GM21737 (cell line): Measurements from ENCODE around the gene EHBP1.

Experiments used
- ATAC-seq: cut with Tn5 transposase; IDR thresholded peaks from one replicate; pipeline ENCODE4 v1.9.1; 2021; ENCODE audit warnings: mild to moderate bottlenecking, moderate library complexity; ENCODE audit not compliant: unreplicated experiment

Gene EHBP1

GRCh38 chr2:62939735-62940491 lies 234.4 kb downstream of the EHBP1 start:
- no peak for ATAC-seq

GRCh38 chr2:62940697-62941096 lies 235.2 kb downstream of the EHBP1 start:
- no peak for ATAC-seq

- ATAC-seq = no peak
These were observed 235.9 kb downstream of the EHBP1 start for GRCh38 chr2:62941413-62941812.

GRCh38 chr2:62944362-62944761 lies 238.8 kb downstream of the EHBP1 start:
- ATAC-seq = no peak

- no peak for ATAC-seq
These were observed 241.9 kb downstream of the EHBP1 start for GRCh38 chr2:62947403-62947802.

- no peak for ATAC-seq
These were observed 251.1 kb downstream of the EHBP1 start for GRCh38 chr2:62956651-62957050.

GRCh38 chr2:62958206-62958605 lies 252.7 kb downstream of the EHBP1 start:
- ATAC-seq = no peak

GRCh38 chr2:62964050-62964449 lies 258.5 kb downstream of the EHBP1 start:
- no peak for ATAC-seq

GRCh38 chr2:62964671-62965070 lies 259.2 kb downstream of the EHBP1 start:
- ATAC-seq = no peak

- ATAC-seq = no peak
These were observed 261.5 kb downstream of the EHBP1 start for GRCh38 chr2:62966991-62967390.

GRCh38 chr2:62968168-62968567 lies 262.7 kb downstream of the EHBP1 start:
- no peak for ATAC-seq

GRCh38 chr2:62968668-62969067 lies 263.2 kb downstream of the EHBP1 start:
- no peak for ATAC-seq

- no peak for ATAC-seq
These were observed 266.4 kb downstream of the EHBP1 start for GRCh38 chr2:62971936-62972335.

- ATAC-seq = no peak
These were observed 267.1 kb downstream of the EHBP1 start for GRCh38 chr2:62972601-62973000.

- ATAC-seq = no peak
These were observed 269.5 kb downstream of the EHBP1 start for GRCh38 chr2:62974999-62975398.

GRCh38 chr2:62991605-62992004 lies 286.1 kb downstream of the EHBP1 start:
- no peak for ATAC-seq

GRCh38 chr2:62992561-62992960 lies 287.0 kb downstream of the EHBP1 start:
- no peak for ATAC-seq

GRCh38 chr2:62994206-62994605 lies 288.7 kb downstream of the EHBP1 start:
- ATAC-seq = no peak

GRCh38 chr2:62996534-62997186 lies 291.1 kb downstream of the EHBP1 start:
- ATAC-seq = no peak

GRCh38 chr2:62998949-62999348 lies 293.4 kb downstream of the EHBP1 start:
- no peak for ATAC-seq

- no peak for ATAC-seq
These were observed 294.4 kb downstream of the EHBP1 start for GRCh38 chr2:62999905-63000304.

- ATAC-seq = no peak
These were observed 295.3 kb downstream of the EHBP1 start for GRCh38 chr2:63000801-63001200.

GRCh38 chr2:63001576-63001975 lies 296.1 kb downstream of the EHBP1 start:
- ATAC-seq = no peak
